ENCODE measurements around the gene SLIT3.

The SLIT3 gene

DNA sequence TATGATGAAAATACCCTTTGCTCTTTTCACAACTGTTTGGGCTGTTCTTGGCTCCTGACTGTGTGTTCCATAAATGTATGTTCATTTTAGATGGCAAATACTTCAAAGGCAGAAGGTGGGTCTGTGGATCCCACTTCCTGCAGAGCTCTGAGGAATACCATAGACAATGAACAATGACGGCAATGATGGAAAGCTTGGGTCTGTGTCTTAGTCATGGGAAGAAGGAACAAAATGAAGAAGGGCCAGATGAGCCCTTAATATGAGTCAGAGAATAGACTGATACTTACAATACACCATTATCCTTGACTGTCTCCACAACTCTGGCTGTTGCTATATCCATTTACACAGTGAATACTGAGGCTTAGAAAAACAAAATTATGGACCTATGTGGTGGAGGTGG, 126.0 kb downstream of the SLIT3 start:
- H2AFZ ChIP-seq (ENCODE audit: low read length) = no peak overlapping the region
- no peak overlapping the region for H3K4me2 ChIP-seq (ENCODE audit: low read depth, low read length, poor library complexity, severe bottlenecking)
- H3K4me1 ChIP-seq (ENCODE audit: insufficient read depth, low read length, poor library complexity, severe bottlenecking) = no peaks in the 10 kb centered on the region
- no peaks in the 10 kb centered on the region for H3K36me3 ChIP-seq (ENCODE audit: insufficient read depth, low read length)
- H3K9ac ChIP-seq (ENCODE audit: low read depth, low read length, poor library complexity, severe bottlenecking) = no peak overlapping the region
- no peak overlapping the region for H3K4me3 ChIP-seq (ENCODE audit: low read length, poor library complexity, severe bottlenecking)
- H3F3A ChIP-seq (ENCODE audit: low read depth) = no peaks in the 10 kb centered on the region
- no peaks in the 10 kb centered on the region for H3K9me2 ChIP-seq (replicated peaks; ENCODE audit: low read depth, low read length)
- H3K79me2 ChIP-seq (ENCODE audit: insufficient read depth, low read length) = no peaks in the 10 kb centered on the region
- no peaks in the 10 kb centered on the region for H3K27me3 ChIP-seq (ENCODE audit: insufficient read depth, low read length, poor library complexity, severe bottlenecking)
- no peaks in the 10 kb centered on the region for H4K20me1 ChIP-seq (ENCODE audit: insufficient read depth, low read length, poor library complexity, severe bottlenecking)
- no peaks in the 10 kb centered on the region for H3K9me3 ChIP-seq (ENCODE audit: insufficient read depth, low read depth, low read length)
- TF ChIP-seq, protein P1, sequence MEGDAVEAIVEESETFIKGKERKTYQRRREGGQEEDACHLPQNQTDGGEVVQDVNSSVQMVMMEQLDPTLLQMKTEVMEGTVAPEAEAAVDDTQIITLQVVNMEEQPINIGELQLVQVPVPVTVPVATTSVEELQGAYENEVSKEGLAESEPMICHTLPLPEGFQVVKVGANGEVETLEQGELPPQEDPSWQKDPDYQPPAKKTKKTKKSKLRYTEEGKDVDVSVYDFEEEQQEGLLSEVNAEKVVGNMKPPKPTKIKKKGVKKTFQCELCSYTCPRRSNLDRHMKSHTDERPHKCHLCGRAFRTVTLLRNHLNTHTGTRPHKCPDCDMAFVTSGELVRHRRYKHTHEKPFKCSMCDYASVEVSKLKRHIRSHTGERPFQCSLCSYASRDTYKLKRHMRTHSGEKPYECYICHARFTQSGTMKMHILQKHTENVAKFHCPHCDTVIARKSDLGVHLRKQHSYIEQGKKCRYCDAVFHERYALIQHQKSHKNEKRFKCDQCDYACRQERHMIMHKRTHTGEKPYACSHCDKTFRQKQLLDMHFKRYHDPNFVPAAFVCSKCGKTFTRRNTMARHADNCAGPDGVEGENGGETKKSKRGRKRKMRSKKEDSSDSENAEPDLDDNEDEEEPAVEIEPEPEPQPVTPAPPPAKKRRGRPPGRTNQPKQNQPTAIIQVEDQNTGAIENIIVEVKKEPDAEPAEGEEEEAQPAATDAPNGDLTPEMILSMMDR (conservative IDR thresholded peaks at IDR 0.05; ENCODE audit: low read length) = no peak
- no peak for TF ChIP-seq EZH2phosphoT487 (IDR thresholded peaks at IDR 0.05; ENCODE audit: borderline replicate concordance)

DNA sequence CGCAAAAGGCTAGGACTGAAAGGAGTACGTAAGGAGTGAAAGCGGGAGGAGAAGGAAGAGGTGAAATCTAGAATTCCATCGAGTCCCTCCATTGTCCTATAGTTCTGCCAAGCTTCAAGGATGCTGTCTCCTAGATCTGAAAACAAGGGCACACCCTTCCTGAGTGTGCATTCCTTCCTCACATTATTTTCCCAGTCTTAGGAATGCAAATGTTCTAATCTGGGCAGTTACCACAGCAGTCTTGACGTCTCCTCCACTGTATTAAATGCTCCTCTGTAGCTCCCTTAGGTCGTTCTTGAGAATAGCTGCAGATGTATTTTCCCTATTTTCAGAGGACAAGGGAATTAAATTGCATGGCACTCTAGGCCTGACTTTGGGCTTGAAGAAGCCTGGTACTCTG, 127.6 kb downstream of the SLIT3 start:
- no peaks in the 10 kb centered on the region for H4K20me1 ChIP-seq (ENCODE audit: insufficient read depth, low read length, poor library complexity, severe bottlenecking)
- H3K79me2 ChIP-seq (ENCODE audit: insufficient read depth, low read length) = no peaks in the 10 kb centered on the region
- H3K4me1 ChIP-seq (ENCODE audit: insufficient read depth, low read length, poor library complexity, severe bottlenecking) = no peaks in the 10 kb centered on the region
- H3K4me3 ChIP-seq (ENCODE audit: low read length, poor library complexity, severe bottlenecking) = no peak overlapping the region
- no peaks in the 10 kb centered on the region for H3F3A ChIP-seq (ENCODE audit: low read depth)
- no peaks in the 10 kb centered on the region for H3K27me3 ChIP-seq (ENCODE audit: insufficient read depth, low read length, poor library complexity, severe bottlenecking)
- H3K9ac ChIP-seq (ENCODE audit: low read depth, low read length, poor library complexity, severe bottlenecking) = no peak overlapping the region
- H3K9me2 ChIP-seq (replicated peaks; ENCODE audit: low read depth, low read length) = no peaks in the 10 kb centered on the region
- no peak overlapping the region for H2AFZ ChIP-seq (ENCODE audit: low read length)
- H3K9me3 ChIP-seq (ENCODE audit: insufficient read depth, low read depth, low read length) = no peaks in the 10 kb centered on the region
- no peaks in the 10 kb centered on the region for H3K36me3 ChIP-seq (ENCODE audit: insufficient read depth, low read length)
- no peak overlapping the region for H3K4me2 ChIP-seq (ENCODE audit: low read depth, low read length, poor library complexity, severe bottlenecking)
- no peak for TF ChIP-seq EZH2phosphoT487 (IDR thresholded peaks at IDR 0.05; ENCODE audit: borderline replicate concordance)

DNA sequence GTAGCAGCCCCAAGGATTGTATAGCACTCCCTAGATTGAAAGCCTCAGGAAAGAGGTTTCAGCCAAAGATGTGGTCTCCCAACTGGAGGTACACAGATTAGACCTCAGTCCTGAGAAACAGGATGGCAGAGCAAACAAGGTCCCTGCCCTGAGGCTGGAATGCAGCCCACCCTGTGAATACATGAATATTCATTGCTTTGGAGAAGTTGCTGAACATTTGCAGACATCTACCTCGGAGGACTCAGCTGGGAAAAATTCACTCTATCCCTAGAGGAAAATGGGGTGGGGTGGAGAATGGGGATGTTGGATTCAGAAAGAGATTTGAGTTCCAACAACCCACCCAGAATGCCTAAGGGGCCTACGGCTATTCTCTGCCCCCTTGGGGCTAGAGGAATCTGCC, 129.4 kb downstream of the SLIT3 start:
- Histone ChIP-seq H3K79me2 (ENCODE audit: insufficient read depth, low read length) (no peaks in the 10 kb centered on the region), H3K4me2 (ENCODE audit: low read depth, low read length, poor library complexity, severe bottlenecking) (no peak overlapping the region), H3K4me3 (ENCODE audit: low read length, poor library complexity, severe bottlenecking) (no peak overlapping the region), H3F3A (ENCODE audit: low read depth) (no peaks in the 10 kb centered on the region), H2AFZ (ENCODE audit: low read length) (no peak overlapping the region), H3K9me3 (ENCODE audit: insufficient read depth, low read depth, low read length) (no peaks in the 10 kb centered on the region), H3K36me3 (ENCODE audit: insufficient read depth, low read length) (no peaks in the 10 kb centered on the region), H3K27me3 (ENCODE audit: insufficient read depth, low read length, poor library complexity, severe bottlenecking) (no peaks in the 10 kb centered on the region), H3K4me1 (ENCODE audit: insufficient read depth, low read length, poor library complexity, severe bottlenecking) (no peaks in the 10 kb centered on the region), H4K20me1 (ENCODE audit: insufficient read depth, low read length, poor library complexity, severe bottlenecking) (no peaks in the 10 kb centered on the region), H3K9me2 (replicated peaks; ENCODE audit: low read depth, low read length) (no peaks in the 10 kb centered on the region), H3K9ac (ENCODE audit: low read depth, low read length, poor library complexity, severe bottlenecking) (no peak overlapping the region)
- TF ChIP-seq, protein P1 (conservative IDR thresholded peaks at IDR 0.05; ENCODE audit: low read length) = no peak
- TF ChIP-seq EZH2phosphoT487 (IDR thresholded peaks at IDR 0.05; ENCODE audit: borderline replicate concordance) = no peak

DNA sequence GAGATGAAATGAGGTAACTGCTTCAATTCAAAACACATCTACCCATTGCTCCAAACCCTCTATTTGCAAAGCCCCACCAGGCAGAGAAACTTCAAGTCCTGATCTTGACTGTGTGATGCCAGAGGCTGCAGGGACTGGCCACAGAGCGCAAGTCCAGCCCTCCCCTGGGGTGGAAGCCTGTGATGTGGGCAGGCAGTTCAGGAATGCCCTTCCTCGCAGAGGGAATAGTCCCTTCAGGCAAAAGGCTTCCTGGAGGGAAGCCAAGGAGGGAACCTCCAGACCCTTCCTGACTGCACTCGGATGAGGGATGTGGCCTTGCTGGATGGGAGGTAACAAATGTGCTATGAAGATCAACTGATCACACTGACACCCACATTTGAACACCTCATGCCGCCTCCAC, 131.2 kb downstream of the SLIT3 start:
- H3K4me1 ChIP-seq (ENCODE audit: insufficient read depth, low read length, poor library complexity, severe bottlenecking) = no peaks in the 10 kb centered on the region
- H2AFZ ChIP-seq (ENCODE audit: low read length) = no peak overlapping the region
- no peaks in the 10 kb centered on the region for H3F3A ChIP-seq (ENCODE audit: low read depth)
- TF ChIP-seq EZH2phosphoT487 (IDR thresholded peaks at IDR 0.05; ENCODE audit: borderline replicate concordance) = no peak
- TF ChIP-seq, protein P1 (conservative IDR thresholded peaks at IDR 0.05; ENCODE audit: low read length) = no peak
- H3K9ac ChIP-seq (ENCODE audit: low read depth, low read length, poor library complexity, severe bottlenecking) = no peak overlapping the region
- no peaks in the 10 kb centered on the region for H3K9me3 ChIP-seq (ENCODE audit: insufficient read depth, low read depth, low read length)
- H3K4me2 ChIP-seq (ENCODE audit: low read depth, low read length, poor library complexity, severe bottlenecking) = no peak overlapping the region
- no peaks in the 10 kb centered on the region for H3K27me3 ChIP-seq (ENCODE audit: insufficient read depth, low read length, poor library complexity, severe bottlenecking)
- no peaks in the 10 kb centered on the region for H3K79me2 ChIP-seq (ENCODE audit: insufficient read depth, low read length)
- H3K9me2 ChIP-seq (replicated peaks; ENCODE audit: low read depth, low read length) = no peaks in the 10 kb centered on the region
- no peaks in the 10 kb centered on the region for H4K20me1 ChIP-seq (ENCODE audit: insufficient read depth, low read length, poor library complexity, severe bottlenecking)
- no peak overlapping the region for H3K4me3 ChIP-seq (ENCODE audit: low read length, poor library complexity, severe bottlenecking)
- no peaks in the 10 kb centered on the region for H3K36me3 ChIP-seq (ENCODE audit: insufficient read depth, low read length)

All from Loucy (cell line).